Measurements from ENCODE around the gene TFPI2.
"Not testable (repeated sequence)": the region's sequence is repeated elsewhere in the genome, so short reads cannot be mapped to it uniquely, and the experiment has no call there.

The TFPI2 gene, protein sequence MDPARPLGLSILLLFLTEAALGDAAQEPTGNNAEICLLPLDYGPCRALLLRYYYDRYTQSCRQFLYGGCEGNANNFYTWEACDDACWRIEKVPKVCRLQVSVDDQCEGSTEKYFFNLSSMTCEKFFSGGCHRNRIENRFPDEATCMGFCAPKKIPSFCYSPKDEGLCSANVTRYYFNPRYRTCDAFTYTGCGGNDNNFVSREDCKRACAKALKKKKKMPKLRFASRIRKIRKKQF

DNA sequence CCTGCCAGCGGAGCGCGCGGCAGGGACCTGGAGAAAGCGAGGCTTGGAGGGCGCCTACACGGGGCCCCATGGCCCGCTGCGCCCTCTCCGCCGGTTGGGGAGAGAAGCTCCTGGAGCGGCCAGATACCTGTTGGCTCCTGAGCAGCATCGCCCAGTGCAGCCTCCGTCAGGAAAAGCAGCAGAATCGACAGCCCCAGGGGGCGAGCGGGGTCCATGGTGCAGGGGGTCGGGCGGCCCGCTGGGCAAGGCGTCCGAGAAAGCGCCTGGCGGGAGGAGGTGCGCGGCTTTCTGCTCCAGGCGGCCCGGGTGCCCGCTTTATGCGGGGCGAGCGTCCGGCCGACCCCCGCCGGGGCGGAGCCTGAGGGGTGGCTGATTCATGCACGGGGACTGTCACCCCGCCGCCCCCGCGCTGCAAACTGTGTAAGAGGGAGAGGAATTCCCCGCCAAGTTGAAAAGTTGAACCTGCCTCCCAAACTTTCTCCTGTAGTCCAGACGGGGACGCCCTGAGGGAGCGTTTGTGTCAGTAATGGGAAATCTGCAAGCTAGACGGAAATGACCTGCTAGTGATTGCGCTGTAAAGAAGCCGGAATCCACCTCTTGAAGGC, at the start of gene TFPI2:
Gene TFPI2, minus strand, starts transcription at position 290 of the 605 bp plus-strand sequence. Its CDS starts 75 bp downstream, at position 215.
- DNase-seq, result no peak

DNA sequence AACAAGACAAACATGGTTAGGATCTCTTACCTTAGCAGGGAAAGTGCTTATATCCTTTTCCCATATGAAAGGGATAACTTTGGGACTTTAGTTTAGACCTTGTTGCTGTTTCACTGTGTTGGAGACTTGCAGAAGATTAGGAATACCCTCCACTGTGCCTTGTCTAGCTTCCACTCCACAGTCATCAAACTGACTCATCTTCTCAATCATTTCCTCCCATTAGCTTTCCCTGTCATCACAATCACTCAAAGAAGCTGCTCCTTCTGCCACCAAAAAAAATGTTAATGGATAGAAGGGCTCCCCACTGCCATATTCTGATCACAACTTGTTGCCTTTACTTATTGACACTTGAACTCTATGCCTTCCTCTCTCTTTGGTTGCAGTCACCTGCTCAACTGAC, 47.7 kb upstream of the TFPI2 start:
- DNase-seq, result no peak

DNA sequence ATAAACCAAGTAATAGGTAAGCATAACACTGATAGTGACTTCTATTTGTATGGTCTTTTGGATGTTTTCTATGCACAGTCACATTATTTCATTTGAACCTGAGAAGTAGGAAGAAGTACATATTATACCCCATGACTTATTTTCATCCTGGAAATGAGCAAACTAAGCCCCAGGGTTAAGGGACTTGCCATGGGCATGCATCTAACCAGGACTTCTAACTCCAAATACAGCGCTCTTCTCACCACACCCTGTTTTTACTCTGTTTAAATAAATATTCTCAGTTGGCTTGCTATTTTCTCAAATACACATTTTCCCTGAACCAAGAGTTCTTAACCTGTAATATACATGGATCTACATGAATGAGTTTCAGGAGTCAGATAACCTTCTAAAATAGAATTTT, 47.3 kb upstream of the TFPI2 start:
- DNase-seq, result no peak

DNA sequence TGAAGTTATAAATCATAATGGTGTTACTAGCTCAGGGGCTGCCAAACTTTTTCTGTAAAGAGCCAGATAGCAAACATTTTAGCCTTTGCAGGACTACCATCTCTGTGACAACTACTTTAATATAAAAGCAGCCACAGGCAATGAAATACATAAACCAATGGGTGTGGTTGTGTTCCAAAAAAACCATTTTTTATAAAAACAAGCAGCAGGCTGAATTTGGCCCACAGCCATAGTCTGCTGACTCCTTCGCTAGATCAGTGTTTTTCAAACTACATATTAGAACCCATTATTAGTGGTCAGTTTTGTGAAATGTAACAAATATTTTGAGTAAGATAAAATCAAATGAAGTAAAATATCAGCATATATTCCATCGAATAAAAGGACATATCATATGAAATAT, 44.5 kb upstream of the TFPI2 start:
- no peak for DNase-seq

DNA sequence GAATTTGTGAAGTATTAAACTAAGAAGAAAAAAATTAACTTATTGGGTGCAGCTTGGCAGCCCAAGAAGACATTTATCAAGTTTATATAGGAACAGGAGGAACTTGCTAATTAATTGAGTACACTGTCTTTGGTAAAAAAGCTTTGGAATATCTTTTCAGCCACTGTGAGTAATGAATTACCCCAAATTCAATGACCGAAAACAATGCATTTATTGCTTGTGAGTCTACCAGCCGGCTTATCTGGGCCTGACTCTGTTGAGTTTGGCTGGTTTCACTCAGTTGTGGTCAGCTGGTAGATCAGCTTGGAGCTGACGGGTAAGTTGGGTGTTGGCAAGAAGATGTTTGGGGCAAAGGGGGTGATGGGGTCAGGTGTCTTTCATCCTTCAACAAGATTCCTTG, 42.6 kb upstream of the TFPI2 start:
- no peak for DNase-seq

DNA sequence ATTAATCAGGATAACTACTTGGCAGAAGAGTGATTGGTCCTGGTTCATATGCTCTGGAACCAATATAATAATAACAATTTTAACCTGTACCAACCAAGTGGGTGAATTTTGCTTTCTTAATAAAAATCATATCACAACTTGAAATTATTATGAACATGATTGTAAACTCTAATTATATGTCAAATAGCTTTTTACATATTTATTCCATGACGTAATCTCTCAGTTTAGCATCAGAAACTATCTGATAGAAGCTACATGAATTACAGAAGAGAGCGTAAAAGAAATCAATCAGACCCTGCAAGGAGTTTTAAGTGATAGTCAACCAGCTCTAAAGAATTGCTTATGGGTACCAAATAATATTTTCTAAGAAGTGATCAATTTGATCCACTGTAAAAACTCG, 41.1 kb upstream of the TFPI2 start:
- no peak for DNase-seq

DNA sequence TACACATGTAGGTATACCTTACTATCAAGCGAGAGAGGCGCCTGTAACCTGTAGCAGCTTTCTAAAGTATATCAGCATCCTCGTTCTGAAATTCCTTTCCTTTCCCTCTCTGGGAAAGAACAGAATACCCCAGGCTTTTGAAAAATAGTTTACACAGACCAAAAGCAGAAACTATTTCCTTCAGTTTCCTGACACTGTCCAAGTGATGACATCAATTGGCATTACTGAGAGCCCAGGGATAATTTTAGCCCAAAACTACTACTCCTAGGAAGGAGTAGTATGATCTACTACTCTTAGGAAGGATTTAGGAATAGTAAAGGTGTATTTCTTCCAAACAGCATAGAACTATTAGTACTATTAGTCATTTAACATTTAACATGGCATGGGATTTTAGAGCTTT, 37.0 kb upstream of the TFPI2 start:
- DNase-seq, result no peak

DNA sequence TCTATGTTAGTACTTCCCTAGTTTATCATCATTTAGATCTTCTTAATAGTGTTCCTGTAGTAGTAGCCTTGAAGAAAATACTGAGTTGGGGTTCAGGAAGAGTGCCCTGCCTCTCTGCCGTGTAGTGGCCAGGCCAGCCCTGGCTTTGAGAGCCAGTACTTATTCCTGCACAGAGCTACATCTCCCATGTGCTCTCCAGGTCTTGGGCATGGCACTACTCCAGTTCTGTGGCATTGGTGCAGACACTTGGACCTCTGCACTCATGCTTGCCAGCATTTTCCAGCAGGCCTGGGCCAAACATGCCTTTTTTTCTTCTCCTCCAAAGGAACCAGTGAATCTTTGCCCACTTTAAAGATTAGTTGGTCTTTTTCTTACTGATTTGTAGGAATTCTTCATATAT, 36.2 kb upstream of the TFPI2 start:
- no peak for DNase-seq

DNA sequence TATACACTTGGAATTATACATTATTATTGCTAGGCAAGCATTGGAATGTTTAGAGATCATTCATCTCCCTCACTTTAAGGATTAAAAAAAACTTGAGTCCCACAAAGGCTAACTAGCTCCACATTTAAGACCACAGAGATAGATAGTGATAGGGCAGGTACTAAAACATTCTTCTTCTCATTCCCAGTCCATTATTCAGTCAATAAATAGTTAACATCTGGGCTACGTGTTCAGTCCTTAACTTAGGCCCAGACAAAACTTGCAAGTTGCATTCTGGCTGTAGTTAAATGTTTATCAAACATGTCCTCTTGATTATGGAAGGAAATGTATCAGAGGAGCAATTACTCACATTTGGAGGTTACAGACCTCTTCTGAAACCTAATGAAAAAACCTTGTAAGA, 33.4 kb upstream of the TFPI2 start:
- DNase-seq, result no peak

DNA sequence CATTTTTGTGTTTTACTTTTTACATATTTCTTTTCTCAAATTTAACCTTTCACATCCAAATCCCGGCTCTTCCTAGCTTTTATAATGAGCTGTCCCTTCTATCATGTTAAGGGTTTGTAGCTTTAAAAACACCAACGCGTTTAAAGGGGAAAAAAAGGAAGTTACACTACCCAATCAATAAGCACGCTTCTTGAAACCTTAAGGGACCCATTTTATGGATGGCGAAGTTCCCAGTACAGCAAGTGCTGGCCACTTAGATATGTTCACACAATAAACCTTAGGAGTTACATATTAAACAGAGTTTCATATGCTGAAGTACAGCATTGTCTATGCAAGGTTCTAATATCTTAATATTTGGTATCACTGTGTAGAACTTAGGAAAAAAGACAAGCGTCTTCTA, 32.7 kb upstream of the TFPI2 start:
- no peak for DNase-seq

DNA sequence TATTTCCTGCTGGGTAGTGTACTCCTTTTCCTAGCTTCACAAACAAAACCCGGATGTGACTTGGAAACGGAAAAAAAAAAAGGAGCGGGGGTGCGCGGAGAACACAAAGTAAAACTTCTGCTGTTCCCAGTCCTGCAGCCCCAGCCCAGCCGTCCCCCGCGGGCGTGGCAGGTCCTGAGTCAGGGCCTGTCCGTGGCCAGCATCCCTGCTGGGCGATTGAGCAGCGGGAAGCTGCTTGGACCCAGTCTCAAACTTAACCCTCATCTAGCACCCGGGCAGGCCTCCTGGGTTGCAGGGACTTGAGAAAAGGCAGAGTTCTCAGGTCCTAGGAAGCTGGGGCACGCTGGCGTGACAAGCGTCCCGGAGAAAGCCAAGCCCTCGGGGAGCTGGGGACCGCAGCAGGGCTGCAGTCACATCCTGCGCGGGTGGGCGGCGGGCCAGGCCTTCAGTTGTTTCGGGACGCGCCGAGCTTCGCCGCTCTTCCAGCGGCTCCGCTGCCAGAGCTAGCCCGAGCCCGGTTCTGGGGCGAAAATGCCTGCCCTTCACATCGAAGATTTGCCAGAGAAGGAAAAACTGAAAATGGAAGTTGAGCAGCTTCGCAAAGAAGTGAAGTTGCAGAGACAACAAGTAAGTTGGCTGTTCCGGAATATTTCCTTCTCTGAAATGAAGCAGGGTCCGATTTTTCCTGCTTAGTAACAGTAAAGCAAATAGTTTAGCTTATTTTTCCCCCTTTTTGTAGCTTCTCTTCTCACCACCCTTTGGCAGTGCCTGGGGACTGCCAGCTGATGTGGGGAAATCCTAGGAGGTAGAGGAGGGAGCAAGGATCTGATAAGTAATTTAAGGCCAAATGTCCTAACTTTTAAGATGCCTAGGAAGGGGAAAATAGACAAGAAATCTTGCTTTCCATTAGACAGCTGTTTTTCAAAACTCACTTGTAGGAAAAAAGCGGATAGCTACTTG, 31.3 kb upstream of the TFPI2 start, which contains the start of gene GNG11:
Gene GNG11, plus strand, starts transcription at position 129 of the 960 bp plus-strand sequence. Its CDS starts 403 bp downstream, at position 532.
- DNase-seq, result no peak

DNA sequence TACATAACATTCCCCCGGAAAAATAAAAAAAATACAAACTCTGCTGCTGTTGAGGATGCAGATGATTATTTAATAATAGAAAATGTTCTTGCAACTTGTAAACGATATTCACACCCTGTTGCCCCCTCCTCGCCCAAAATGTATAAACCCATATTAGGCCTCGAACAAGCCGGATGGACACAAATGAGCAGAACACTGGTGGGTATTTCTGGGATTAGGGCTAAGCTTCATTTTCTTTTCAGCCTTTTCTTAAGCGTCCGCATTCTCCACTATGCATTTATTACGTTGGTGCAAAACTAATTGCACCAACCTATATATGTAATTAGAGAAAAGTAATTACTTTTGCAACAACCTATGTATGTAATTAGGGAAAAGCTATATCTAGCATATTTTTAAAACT, 30.6 kb upstream of the TFPI2 start:
- no peak for DNase-seq

DNA sequence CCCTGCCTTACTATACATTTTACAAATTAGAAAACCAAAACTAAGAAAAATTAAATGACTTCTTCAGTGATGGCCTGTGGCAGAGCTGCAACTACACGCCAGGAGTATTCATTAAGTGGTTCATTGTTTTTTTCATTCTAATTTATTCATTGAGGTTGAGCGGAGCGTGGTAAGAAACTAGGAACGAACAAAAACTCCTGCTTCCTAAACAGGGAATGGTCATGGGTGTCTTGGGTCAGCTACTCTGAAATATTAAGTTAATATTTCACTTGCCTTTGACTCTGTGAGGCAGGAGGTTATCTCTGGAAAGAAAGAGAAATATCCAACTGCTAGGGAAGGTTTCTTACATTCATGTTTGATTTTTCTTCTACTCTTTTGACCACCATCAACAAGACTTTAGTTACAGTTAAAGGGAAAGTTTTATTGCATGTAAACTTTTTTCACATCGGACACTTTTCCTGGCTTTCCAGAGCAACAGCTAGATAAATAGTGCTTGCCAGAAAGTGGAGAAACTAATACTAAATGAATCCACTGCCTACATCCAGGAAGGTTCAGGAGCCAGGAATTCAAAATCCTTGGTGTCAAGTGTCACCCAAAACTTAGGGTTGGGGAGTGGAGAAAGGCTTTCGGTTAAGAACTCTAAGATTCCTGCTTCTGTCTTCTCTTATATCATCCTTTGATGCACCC, 30.1 kb upstream of the TFPI2 start:
- no peak for DNase-seq

DNA sequence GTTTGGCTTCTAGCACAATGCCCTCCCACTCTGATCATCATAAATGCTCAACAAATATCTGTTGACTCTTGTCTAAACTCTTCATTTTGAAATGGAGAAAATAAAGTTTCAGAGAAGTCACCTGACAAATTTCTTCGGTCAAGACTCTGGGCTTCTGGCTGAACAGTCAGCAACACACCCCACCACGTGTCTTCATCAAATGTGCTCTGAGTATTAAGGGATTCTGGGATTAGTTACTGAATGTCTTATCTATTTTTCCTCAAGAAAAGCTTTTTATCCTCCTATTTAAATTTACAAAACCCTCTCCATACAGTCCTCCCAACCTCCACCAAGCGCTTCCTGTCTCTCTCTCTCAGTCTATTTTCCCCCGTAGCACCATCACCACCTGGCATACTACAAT, 25.8 kb upstream of the TFPI2 start:
- DNase-seq, result not testable (repeated sequence)

DNA sequence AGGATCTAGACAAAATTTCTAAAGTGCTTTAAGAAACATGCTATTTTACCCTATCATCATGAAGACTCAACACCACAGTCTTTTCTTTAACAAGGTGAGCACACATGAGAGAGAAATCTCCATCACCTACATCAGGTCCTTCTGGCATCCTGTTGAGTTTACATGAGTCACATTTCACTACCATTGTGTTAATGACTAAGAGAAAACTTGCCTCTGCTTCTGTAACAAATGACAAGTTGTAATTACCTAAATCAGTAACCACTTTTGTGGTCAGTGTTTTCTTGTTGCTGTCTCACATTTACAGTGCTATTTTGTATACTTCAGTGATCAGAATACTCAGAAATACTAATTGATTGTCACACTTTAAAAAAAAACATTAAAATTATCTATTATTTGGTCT, 25.3 kb upstream of the TFPI2 start:
- not testable (repeated sequence) for DNase-seq

DNA sequence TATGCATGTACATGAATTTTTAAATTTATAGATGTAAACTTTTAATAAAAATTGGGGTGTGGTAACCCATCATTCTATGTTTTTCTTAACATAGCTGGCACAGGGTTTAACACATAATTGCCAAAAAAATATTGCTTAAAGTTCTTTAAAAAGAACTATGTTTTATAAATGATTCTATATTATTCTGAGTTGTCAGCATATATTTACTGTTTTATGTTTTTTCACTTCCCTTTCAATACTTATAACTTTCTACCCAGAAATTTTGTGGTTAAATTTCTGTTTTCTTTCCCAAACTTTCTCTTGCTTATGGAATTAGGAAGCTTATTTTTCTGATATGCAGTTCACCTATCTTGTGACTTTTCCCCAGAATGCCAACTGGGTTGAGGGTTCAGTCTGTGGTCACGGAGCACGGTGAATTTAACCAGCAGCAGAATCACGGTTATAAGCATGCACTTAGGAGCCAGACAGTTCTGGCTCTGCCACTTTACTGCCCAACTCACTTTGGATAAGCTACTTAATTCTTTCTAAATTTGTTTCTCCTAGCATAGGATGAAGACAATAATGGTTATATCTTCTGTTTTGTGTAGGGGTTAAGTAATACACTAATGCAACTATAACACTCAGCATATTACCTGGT, 24.8 kb upstream of the TFPI2 start:
- DNase-seq, result not testable (repeated sequence)

DNA sequence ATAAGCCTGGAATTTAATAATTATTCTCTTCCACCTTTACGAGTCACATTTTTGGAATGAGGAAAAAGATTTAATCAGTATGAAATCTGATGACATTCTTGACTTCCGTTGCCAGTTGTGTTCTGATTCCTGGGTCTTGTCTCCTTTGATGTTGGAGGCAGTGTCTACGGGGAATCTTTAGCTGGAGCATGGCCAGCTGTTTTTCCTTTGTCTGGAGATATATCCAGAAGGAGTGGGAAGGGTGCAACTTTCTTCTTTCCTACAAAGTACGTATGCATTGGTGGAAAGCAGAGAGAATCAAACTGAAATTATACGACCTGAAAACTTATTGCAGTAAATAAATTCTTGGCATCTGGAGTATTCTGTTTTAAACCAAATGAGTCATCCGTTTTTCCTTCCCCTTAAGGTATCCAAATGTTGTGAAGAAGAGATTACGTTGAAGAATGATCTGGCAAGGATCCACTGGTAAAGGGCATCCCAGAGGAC, 24.1 kb upstream of the TFPI2 start:
- no peak for DNase-seq

DNA sequence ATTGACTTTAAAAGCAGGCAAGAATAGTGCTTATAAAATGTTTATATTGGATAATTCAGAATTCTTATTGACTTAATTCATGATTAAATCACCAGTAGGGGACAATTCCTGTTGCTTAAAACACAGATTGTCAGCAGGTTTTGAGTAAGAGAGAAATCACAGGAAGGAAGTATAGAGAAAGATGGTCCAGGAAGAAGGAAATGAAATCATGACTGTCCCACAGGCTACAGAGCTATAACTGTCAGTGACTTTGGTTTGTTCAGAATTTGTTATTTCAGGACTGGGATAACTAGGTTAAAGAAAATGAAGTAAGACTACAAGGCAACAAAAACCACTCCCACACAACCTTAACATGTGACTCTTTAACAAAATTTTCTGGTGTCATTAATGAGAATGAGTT, 22.6 kb upstream of the TFPI2 start:
- no peak for DNase-seq

DNA sequence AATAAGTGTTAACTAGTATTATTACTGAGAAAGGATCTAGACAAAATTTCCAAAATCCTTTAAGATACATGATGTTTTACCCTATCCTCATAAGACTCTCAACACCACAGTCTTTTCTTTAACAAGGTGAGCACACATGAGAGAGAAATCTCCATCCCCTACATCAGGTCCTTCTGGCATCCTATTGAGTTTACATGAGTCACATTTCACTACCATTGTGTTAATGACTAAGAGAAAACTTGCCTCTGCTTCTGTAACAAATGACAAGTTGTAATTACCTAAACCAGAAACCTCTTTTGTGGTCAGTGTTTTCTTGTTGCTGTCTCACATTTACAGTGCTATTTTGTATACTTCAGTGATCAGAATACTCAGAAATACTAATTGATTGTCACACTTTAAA, 21.1 kb upstream of the TFPI2 start:
- not testable (repeated sequence) for DNase-seq

DNA sequence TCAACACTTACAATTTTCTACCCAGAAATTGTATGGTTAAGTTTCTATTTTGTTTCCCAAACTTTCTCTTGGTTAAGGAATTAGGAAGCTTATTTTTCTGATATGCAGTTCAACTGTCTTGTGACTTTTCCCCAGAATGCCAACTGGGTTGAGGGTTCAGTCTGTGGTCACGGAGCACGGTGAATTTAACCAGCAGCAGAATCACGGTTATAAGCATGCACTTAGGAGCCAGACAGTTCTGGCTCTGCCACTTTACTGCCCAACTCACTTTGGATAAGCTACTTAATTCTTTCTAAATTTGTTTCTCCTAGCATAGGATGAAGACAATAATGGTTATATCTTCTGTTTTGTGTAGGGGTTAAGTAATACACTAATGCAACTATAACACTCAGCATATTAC, 20.7 kb upstream of the TFPI2 start:
- DNase-seq, result not testable (repeated sequence)

DNA sequence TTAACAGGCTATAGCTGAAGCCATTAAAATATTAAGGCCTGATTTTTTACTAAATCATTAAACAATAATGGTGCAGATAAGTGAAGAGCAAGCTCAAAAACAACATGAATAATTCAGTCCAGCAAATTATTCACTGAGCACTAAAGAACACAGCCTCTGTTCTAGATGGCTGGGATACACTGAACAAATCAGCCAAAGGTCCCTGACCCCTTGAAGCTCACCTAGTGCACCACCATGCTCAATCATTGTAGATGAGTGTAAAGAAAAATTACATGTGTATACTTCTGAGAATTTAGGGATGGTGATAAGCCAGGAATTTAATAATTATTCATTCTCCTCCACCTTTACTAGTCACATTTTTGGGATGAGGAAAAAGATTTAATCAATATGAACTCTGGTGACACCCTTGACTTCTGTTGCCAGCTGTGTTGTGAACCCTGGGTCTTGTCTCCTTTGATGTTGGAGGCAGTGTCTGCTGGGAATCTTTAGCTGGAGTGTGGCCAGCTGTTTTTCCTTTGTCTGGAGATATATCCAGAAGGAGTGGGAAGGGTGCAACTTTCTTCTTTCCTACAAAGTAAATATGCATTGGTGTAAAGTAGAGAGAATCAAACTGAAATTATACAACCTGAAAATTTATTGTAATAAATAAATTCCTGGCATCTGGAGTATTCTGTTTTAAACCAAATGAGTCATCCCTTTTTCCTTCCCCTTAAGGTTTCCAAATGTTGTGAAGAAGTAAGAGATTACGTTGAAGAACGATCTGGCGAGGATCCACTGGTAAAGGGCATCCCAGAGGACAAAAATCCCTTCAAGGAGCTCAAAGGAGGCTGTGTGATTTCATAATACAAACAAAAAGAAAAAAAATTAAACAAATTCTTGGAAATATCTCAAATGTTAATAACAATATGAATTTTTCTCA, 19.8 kb upstream of the TFPI2 start:
- no peak for DNase-seq

All from activated CD4-positive, CD25-positive, alpha-beta regulatory T cell (primary cell).